22Rv1 (cell line): ENCODE measurements around the gene DIP2C.

ENCODE experiments used
- CTCF ChIP-seq: fragments of 450-650 bp; IDR thresholded peaks from 2 replicates; pipeline ENCODE4 v1.5.1; 2017; ENCODE audit warnings: mild to moderate bottlenecking
- ZFX ChIP-seq: fragments of 450-650 bp; IDR thresholded peaks from 2 replicates; pipeline ENCODE4 v1.6.1; 2017; ENCODE audit warnings: antibody characterized with exemption, borderline replicate concordance

GRCh38 chr10:320771-321170 is 368.7 kb downstream of the DIP2C start:
- no peak for TF ChIP-seq CTCF
- no peak for TF ChIP-seq ZFX
